Activated B cell treated with CpG ODN at 0.5 μM for 24 hours (primary cell): Measurements from ENCODE around the gene TMEFF2. TPM values are rescaled to one million over a fixed set of nuclear protein-coding genes. Genes with fewer than 3 reads are reported as not detected.

Experiments used
- ATAC-seq: fragments of 200-7000 bp; cut with Tn5 transposase; one replicate; pipeline ENCODE4 v1.10.0; 2021; ENCODE audit warnings: low read depth, mild to moderate bottlenecking, moderate library complexity
- CTCF ChIA-PET: fragments of 350-600 bp; sonication (Branson Sonifier 250); formaldehyde crosslinking; loops from one replicate; lab custom pipeline; 2021; ENCODE audit warnings: antibody characterized with exemption; lab: Charles Lee
- POLR2A ChIA-PET: fragments of 350-600 bp; sonication (Branson Sonifier 250); formaldehyde crosslinking; loops from one replicate; lab custom pipeline; 2021; ENCODE audit warnings: antibody characterized with exemption; lab: Charles Lee
- DNase-seq: peaks from one replicate; pipeline ENCODE4 v3.0.0; 2022
- H3K27ac Mint-ChIP-seq: one replicate; pipeline ENCODE4 v1.8.0; 2020; ENCODE audit warnings: mixed read lengths
- H3K27me3 Mint-ChIP-seq: one replicate; pipeline ENCODE4 v1.8.0; 2021; ENCODE audit warnings: mixed read lengths
- H3K36me3 Mint-ChIP-seq: one replicate; pipeline ENCODE4 v1.8.0; 2021; ENCODE audit warnings: low read depth, mixed read lengths
- H3K4me1 Mint-ChIP-seq: one replicate; pipeline ENCODE4 v1.8.0; 2021; ENCODE audit warnings: mixed read lengths
- H3K4me3 Mint-ChIP-seq: one replicate; pipeline ENCODE4 v1.8.0; 2020; ENCODE audit warnings: mild to moderate bottlenecking, mixed read lengths
- H3K9me3 Mint-ChIP-seq: one replicate; pipeline ENCODE4 v1.8.0; 2020; ENCODE audit warnings: mixed read lengths
- intact Hi-C: fragments of 100-400 bp; cut with micrococcal nuclease; formaldehyde crosslinking; loops from one replicate; pipeline ENCODE4 v1.15.1; 2024
- total RNA-seq: library from RNA; stranded (reverse); gene quantifications from 2 replicates; pipeline ENCODE4 v1.2.3, GENCODE V29; 2022
- TF ChIP-seq, protein P1 (sequence below): fragments of 200-600 bp; IDR thresholded peaks from one replicate; pipeline ENCODE4 v1.8.0; 2022; ENCODE audit warnings: antibody characterized with exemption, mild to moderate bottlenecking

Gene TMEFF2
- total RNA-seq, 1 donor from 2014 or later: not detected

DNA sequence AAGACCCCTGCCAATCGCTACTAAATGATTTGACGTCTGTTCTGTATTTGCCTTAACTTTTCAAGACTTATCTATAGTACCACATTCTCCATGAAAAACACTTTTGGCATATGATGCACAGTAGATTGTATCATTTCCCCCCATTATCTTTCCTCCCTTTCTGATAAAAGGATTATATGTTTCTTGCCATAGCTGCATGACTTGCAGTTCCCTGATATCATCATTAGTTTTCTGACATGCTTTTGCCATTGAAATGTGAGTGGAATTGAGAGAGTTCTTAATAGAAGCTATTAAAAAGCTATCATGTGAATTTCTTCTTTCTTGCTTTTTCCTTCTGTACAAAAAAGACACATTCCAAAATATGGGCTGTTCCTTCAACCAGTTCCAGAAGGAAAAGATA is 130.3 kb downstream of the TMEFF2 start:
- TF ChIP-seq, protein P1, sequence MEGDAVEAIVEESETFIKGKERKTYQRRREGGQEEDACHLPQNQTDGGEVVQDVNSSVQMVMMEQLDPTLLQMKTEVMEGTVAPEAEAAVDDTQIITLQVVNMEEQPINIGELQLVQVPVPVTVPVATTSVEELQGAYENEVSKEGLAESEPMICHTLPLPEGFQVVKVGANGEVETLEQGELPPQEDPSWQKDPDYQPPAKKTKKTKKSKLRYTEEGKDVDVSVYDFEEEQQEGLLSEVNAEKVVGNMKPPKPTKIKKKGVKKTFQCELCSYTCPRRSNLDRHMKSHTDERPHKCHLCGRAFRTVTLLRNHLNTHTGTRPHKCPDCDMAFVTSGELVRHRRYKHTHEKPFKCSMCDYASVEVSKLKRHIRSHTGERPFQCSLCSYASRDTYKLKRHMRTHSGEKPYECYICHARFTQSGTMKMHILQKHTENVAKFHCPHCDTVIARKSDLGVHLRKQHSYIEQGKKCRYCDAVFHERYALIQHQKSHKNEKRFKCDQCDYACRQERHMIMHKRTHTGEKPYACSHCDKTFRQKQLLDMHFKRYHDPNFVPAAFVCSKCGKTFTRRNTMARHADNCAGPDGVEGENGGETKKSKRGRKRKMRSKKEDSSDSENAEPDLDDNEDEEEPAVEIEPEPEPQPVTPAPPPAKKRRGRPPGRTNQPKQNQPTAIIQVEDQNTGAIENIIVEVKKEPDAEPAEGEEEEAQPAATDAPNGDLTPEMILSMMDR: no peak
- no peak overlapping the region for H3K4me3 Mint-ChIP-seq
- no peaks in the 10 kb centered on the region for H3K27me3 Mint-ChIP-seq
- CTCF ChIA-PET: no interaction called here
- POLR2A ChIA-PET: no interaction called here
- intact Hi-C loops: no loop called here
- no peaks in the 10 kb centered on the region for H3K9me3 Mint-ChIP-seq
- no peak overlapping the region for H3K27ac Mint-ChIP-seq
- H3K4me1 Mint-ChIP-seq: no peaks in the 10 kb centered on the region
- no peaks in the 10 kb centered on the region for H3K36me3 Mint-ChIP-seq
- DNase-seq: no peak
- ATAC-seq: no peak

DNA sequence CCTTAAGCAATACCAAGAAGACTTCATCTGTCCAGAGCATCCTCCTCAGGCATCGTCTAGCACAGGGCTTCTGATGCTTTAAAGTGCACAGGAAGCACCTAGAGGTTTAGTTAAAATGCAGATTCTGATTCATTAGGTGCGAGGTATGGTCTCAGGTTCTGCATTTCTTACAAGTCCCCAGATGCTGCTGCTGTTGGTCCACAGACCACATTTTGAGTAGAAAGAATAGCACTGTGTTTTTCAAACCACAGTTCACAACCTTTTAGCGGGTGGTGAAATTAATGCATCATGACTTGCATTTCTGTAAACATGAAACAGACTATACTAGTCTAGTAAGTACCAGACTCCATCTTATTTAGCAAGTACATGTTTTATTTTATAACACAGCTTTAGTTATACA is 134.6 kb downstream of the TMEFF2 start:
- TF ChIP-seq, protein P1: no peak

DNA sequence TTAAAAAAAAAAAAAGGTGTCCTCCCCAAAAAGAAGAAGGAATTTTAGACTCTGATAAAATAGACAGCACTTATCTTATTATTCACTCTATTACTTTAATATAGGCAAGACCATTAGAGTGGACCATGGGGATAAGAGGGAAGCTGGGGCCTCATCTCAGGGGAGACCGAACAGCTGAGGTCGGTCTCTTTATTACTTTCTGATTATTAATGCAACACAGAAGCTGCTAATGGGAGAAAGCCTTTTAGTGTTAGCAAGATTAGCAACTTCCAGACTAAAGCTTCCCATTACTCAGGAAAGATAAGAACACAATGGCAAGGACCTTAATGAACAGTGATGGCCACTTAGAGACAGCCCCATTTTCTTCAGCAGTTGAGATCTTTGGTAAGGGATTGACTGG is 135.5 kb downstream of the TMEFF2 start:
- no peak for DNase-seq

More for the DNA sequence above, 134.6 kb downstream of the TMEFF2 start:
- H3K4me1 Mint-ChIP-seq: no peaks in the 10 kb centered on the region
- ChIA-PET POLR2A (no interaction called here), CTCF (no interaction called here)
- no peak overlapping the region for H3K27ac Mint-ChIP-seq
- H3K27me3 Mint-ChIP-seq: no peaks in the 10 kb centered on the region
- no peaks in the 10 kb centered on the region for H3K36me3 Mint-ChIP-seq
- no peak for DNase-seq
- no peak for ATAC-seq
- H3K4me3 Mint-ChIP-seq: no peak overlapping the region
- intact Hi-C loops: no loop called here
- no peaks in the 10 kb centered on the region for H3K9me3 Mint-ChIP-seq

DNA sequence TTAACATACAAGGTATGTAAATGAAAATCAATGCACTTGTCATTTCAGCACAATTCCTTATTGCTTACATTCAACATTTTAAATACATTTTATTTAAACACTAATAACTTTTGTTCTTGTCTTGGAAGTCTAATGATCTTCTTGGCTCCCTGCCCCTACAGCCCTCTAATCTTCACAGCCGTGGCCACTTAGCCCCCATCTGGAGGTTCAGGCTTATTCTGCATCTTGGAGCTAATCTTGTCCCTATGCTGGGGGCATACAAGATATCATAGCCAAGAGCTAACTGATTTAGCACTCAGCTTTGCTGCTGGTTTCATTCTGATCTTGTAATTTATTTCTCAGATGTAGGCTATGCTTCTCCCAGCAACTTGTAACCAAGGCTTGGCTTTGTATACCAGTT is 140.8 kb downstream of the TMEFF2 start:
- intact Hi-C loops: no loop called here
- H3K4me3 Mint-ChIP-seq: no peak overlapping the region
- no peak overlapping the region for H3K27ac Mint-ChIP-seq
- no peak for ATAC-seq
- H3K9me3 Mint-ChIP-seq: no peaks in the 10 kb centered on the region
- ChIA-PET POLR2A (no interaction called here), CTCF (no interaction called here)
- no peak for DNase-seq
- H3K4me1 Mint-ChIP-seq: no peaks in the 10 kb centered on the region
- H3K36me3 Mint-ChIP-seq: no peaks in the 10 kb centered on the region
- TF ChIP-seq, protein P1: no peak
- peaks cover 3% of the 10 kb centered on the region for H3K27me3 Mint-ChIP-seq

More for the DNA sequence above, 135.5 kb downstream of the TMEFF2 start:
- intact Hi-C loops: no loop called here
- ChIA-PET CTCF (no interaction called here), POLR2A (no interaction called here)
- Mint-ChIP-seq H3K4me1 (no peaks in the 10 kb centered on the region), H3K27ac (no peak overlapping the region), H3K36me3 (no peaks in the 10 kb centered on the region), H3K27me3 (peaks cover 2% of the 10 kb centered on the region), H3K4me3 (no peak overlapping the region), H3K9me3 (no peaks in the 10 kb centered on the region)
- no peak for ATAC-seq
- TF ChIP-seq, protein P1: no peak

DNA sequence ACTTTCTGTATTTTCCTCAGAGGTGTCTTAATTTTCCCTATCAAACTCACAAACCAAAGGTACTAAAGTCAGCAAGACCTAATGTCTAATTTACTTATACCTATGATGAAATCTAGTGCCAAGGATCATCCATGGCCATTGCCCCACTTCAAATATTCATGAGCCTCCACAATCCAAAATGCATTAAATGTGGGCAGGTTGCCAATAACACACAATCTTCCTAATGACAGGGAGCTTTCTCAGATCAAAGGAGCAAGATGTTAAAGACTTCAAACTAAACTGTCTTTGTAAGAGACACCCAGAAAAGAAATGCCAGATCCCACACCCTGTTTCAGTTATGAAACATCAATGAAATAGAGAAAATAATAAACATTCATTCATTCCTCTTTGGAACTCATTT is 143.2 kb downstream of the TMEFF2 start:
- CTCF ChIA-PET: no interaction called here
- H3K27me3 Mint-ChIP-seq: peaks cover 3% of the 10 kb centered on the region

More for the DNA sequence above, 143.2 kb downstream of the TMEFF2 start:
- Mint-ChIP-seq H3K9me3 (no peaks in the 10 kb centered on the region), H3K4me1 (no peaks in the 10 kb centered on the region), H3K4me3 (no peak overlapping the region), H3K27ac (no peak overlapping the region), H3K36me3 (no peaks in the 10 kb centered on the region)
- DNase-seq (no peak), ATAC-seq (no peak)
- POLR2A ChIA-PET: no interaction called here
- intact Hi-C loops: no loop called here
- TF ChIP-seq, protein P1: no peak
